Suprapubic skin (tissue), 4 donors: ENCODE data around the gene NPTX1. TPM values are rescaled to one million over a fixed set of nuclear protein-coding genes. Genes with fewer than 3 reads are reported as not detected.

Experiments
- DNase-seq, 2 donors: peaks; one replicate each; pipeline ENCODE4 v3.0.0-alpha.2; 2019; ENCODE audit warnings: low spot score in 2 of 2
- H3K27ac ChIP-seq: fragments of 200-600 bp; sonication (generic); one replicate; pipeline ENCODE4 v1.5.1; 2019
- H3K27me3 ChIP-seq: fragments of 200-600 bp; sonication (generic); one replicate; pipeline ENCODE4 v1.5.1; 2019
- H3K36me3 ChIP-seq: fragments of 200-600 bp; sonication (generic); one replicate; pipeline ENCODE4 v1.5.1; 2019
- H3K4me1 ChIP-seq: fragments of 200-600 bp; sonication (generic); one replicate; pipeline ENCODE4 v1.5.1; 2019
- H3K4me3 ChIP-seq: fragments of 200-600 bp; sonication (generic); one replicate; pipeline ENCODE4 v1.5.1; 2019; ENCODE audit warnings: mild to moderate bottlenecking
- H3K9me3 ChIP-seq: fragments of 200-600 bp; sonication (generic); one replicate; pipeline ENCODE4 v1.5.1; 2019
- CTCF ChIP-seq, 2 donors: fragments of 200-600 bp in 1 of 2; fragments of 450-650 bp in 1 of 2; sonication (generic) in 1 of 2; IDR thresholded peaks; one replicate each; pipeline ENCODE4 v1.5.1; 2016 to 2019; ENCODE audit warnings: antibody characterized with exemption in 2 of 2, mild to moderate bottlenecking in 1 of 2, moderate library complexity in 1 of 2
- EP300 ChIP-seq: sonication (generic); formaldehyde crosslinking; IDR thresholded peaks from one replicate; pipeline ENCODE4 v1.6.1; 2017; ENCODE audit warnings: antibody characterized with exemption
- POLR2A ChIP-seq, 2 donors: fragments of 450-650 bp; IDR thresholded peaks; one replicate each; pipeline ENCODE4 v1.6.1; 2017; ENCODE audit warnings: antibody characterized with exemption in 2 of 2, mild to moderate bottlenecking in 2 of 2, moderate library complexity in 2 of 2
- POLR2AphosphoS5 ChIP-seq, 3 donors: sonication (generic); formaldehyde crosslinking; IDR thresholded peaks; one replicate each; pipeline ENCODE4 v1.6.1; 2017; ENCODE audit warnings: antibody characterized with exemption in 3 of 3
- WGBS: methylation state at CpG from one replicate; pipeline ENCODE4 v1.1.5; 2018; 5-methylcytosine and 5-hydroxymethylcytosine counted together
- total RNA-seq, 4 donors: library from RNA; depleted of rRNA; stranded (reverse); fragments of >200 nt; gene quantifications; one replicate each; pipeline ENCODE4 v1.1.0, GENCODE V29; 2016

NPTX1 gene
- total RNA-seq, 4 donors from 2014 or later = 0.72 to 4.2 (median 3.7) TPM

GRCh38 chr17:80503031-80503430 is 26.6 kb upstream of the NPTX1 start:
- no peaks in the 10 kb centered on the region for H3K36me3 ChIP-seq
- DNase-seq = no peak
- 87% methylated on average over 2 of the region's 2 CpGs for WGBS
- no peaks in the 10 kb centered on the region for H3K9me3 ChIP-seq
- H3K4me3 ChIP-seq = no peak overlapping the region
- TF ChIP-seq POLR2A (IDR thresholded peaks at IDR 0.05) = no peak
- no peak for TF ChIP-seq EP300
- no peak for TF ChIP-seq POLR2AphosphoS5 (IDR thresholded peaks at IDR 0.05)
- TF ChIP-seq CTCF (IDR thresholded peaks at IDR 0.05) = no peak
- peaks cover 6% of the 10 kb centered on the region for H3K4me1 ChIP-seq
- no peak overlapping the region for H3K27ac ChIP-seq
- H3K27me3 ChIP-seq = peaks cover 21% of the 10 kb centered on the region

- H3K9me3 ChIP-seq = no peaks in the 10 kb centered on the region
- peaks cover 6% of the 10 kb centered on the region for H3K4me1 ChIP-seq
- TF ChIP-seq POLR2AphosphoS5 (IDR thresholded peaks at IDR 0.05) (no peak), EP300 (no peak), CTCF (IDR thresholded peaks at IDR 0.05) (no peak), POLR2A (IDR thresholded peaks at IDR 0.05) (no peak)
- H3K36me3 ChIP-seq = no peaks in the 10 kb centered on the region
- H3K4me3 ChIP-seq = no peak overlapping the region
- WGBS = 62% methylated on average over 5 of the region's 5 CpGs
- H3K27ac ChIP-seq = no peak overlapping the region
- peak in 1 of 2 donors; percentile 30 for DNase-seq
- peaks cover 21% of the 10 kb centered on the region for H3K27me3 ChIP-seq
Measured at GRCh38 chr17:80502578-80502877, 26.1 kb upstream of the NPTX1 start.

- Histone ChIP-seq H3K27ac (peak overlapping the region; percentile 63), H3K9me3 (no peaks in the 10 kb centered on the region), H3K27me3 (peaks cover 21% of the 10 kb centered on the region)
Measured at GRCh38 chr17:80501741-80502577, 25.6 kb upstream of the NPTX1 start.

GRCh38 chr17:80499961-80500665 is 23.7 kb upstream of the NPTX1 start:
- H3K36me3 ChIP-seq = no peaks in the 10 kb centered on the region
- no peak overlapping the region for H3K27ac ChIP-seq
- H3K9me3 ChIP-seq = no peaks in the 10 kb centered on the region
- peak in 1 of 2 donors; percentile 49 for DNase-seq
- TF ChIP-seq POLR2A (IDR thresholded peaks at IDR 0.05) (no peak), CTCF (IDR thresholded peaks at IDR 0.05) (no peak), EP300 (no peak), POLR2AphosphoS5 (IDR thresholded peaks at IDR 0.05) (no peak)
- peaks cover 15% of the 10 kb centered on the region for H3K27me3 ChIP-seq
- no peak overlapping the region for H3K4me3 ChIP-seq
- WGBS = 75% methylated on average over 16 of the region's 22 CpGs
- peaks cover 6% of the 10 kb centered on the region for H3K4me1 ChIP-seq

More at GRCh38 chr17:80501741-80502577, 25.6 kb upstream of the NPTX1 start:
- 52% methylated on average over 24 of the region's 24 CpGs for WGBS
- Histone ChIP-seq H3K4me1 (peaks cover 6% of the 10 kb centered on the region), H3K36me3 (no peaks in the 10 kb centered on the region), H3K4me3 (peak overlapping the region; percentile 22)
- DNase-seq = peak in 1 of 2 donors; percentile 34
- TF ChIP-seq POLR2A (IDR thresholded peaks at IDR 0.05) (no peak), CTCF (IDR thresholded peaks at IDR 0.05) (no peak), POLR2AphosphoS5 (IDR thresholded peaks at IDR 0.05) (no peak), EP300 (no peak)

- WGBS = 82% methylated on average over 9 of the region's 9 CpGs
- H3K27me3 ChIP-seq = peaks cover 21% of the 10 kb centered on the region
Measured at GRCh38 chr17:80499560-80499959, 23.2 kb upstream of the NPTX1 start.

More at GRCh38 chr17:80499560-80499959, 23.2 kb upstream of the NPTX1 start:
- H3K4me3 ChIP-seq = no peak overlapping the region
- H3K27ac ChIP-seq = no peak overlapping the region
- H3K4me1 ChIP-seq = peaks cover 6% of the 10 kb centered on the region
- DNase-seq = peak in 1 of 2 donors; percentile 30
- H3K36me3 ChIP-seq = no peaks in the 10 kb centered on the region
- no peaks in the 10 kb centered on the region for H3K9me3 ChIP-seq
- TF ChIP-seq POLR2AphosphoS5 (IDR thresholded peaks at IDR 0.05) (no peak), EP300 (no peak), POLR2A (IDR thresholded peaks at IDR 0.05) (no peak), CTCF (IDR thresholded peaks at IDR 0.05) (no peak)
